GM18498 (cell line): ENCODE data around the gene RNF220.

ENCODE experiments used
- ATAC-seq: cut with Tn5 transposase; IDR thresholded peaks from one replicate; pipeline ENCODE4 v1.9.1; 2021; ENCODE audit warnings: mild to moderate bottlenecking, moderate library complexity; ENCODE audit not compliant: unreplicated experiment

Gene RNF220

GRCh38 chr1:44425341-44426082, 20.5 kb downstream of the RNF220 start:
- no peak for ATAC-seq

- no peak for ATAC-seq
Observed at GRCh38 chr1:44431861-44432260, 26.8 kb downstream of the RNF220 start.

GRCh38 chr1:44433209-44433608, 28.2 kb downstream of the RNF220 start:
- no peak for ATAC-seq

- no peak for ATAC-seq
Observed at GRCh38 chr1:44436401-44437106, 31.5 kb downstream of the RNF220 start.

- ATAC-seq: no peak
Observed at GRCh38 chr1:44437107-44437716, 32.2 kb downstream of the RNF220 start.

GRCh38 chr1:44442791-44443190, 37.7 kb downstream of the RNF220 start:
- ATAC-seq: no peak

GRCh38 chr1:44447051-44447810, 42.2 kb downstream of the RNF220 start:
- no peak for ATAC-seq

- no peak for ATAC-seq
Observed at GRCh38 chr1:44453798-44454349, 48.8 kb downstream of the RNF220 start.

- ATAC-seq: no peak
Observed at GRCh38 chr1:44454704-44455103, 49.6 kb downstream of the RNF220 start.

- ATAC-seq: no peak
Observed at GRCh38 chr1:44460107-44460882, 55.2 kb downstream of the RNF220 start.

GRCh38 chr1:44464361-44464760, 59.3 kb downstream of the RNF220 start:
- no peak for ATAC-seq

- no peak for ATAC-seq
Observed at GRCh38 chr1:44467566-44467965, 62.5 kb downstream of the RNF220 start.

- no peak for ATAC-seq
Observed at GRCh38 chr1:44471911-44472453, 66.9 kb downstream of the RNF220 start.

- ATAC-seq: no peak
Observed at GRCh38 chr1:44472620-44473525, 67.8 kb downstream of the RNF220 start.

- no peak for ATAC-seq
Observed at GRCh38 chr1:44476891-44477290, 71.8 kb downstream of the RNF220 start.

- no peak for ATAC-seq
Observed at GRCh38 chr1:44481701-44482100, 76.6 kb downstream of the RNF220 start.

- no peak for ATAC-seq
Observed at GRCh38 chr1:44483089-44483874, 78.2 kb downstream of the RNF220 start.

- no peak for ATAC-seq
Observed at GRCh38 chr1:44484155-44484688, 79.2 kb downstream of the RNF220 start.
